ENCODE results near the gene MAMDC4. TPM values are rescaled to one million over a fixed set of nuclear protein-coding genes. Genes with fewer than 3 reads are reported as not detected.

The MAMDC4 gene
- total and polyA plus RNA-seq, 2 of the 13 experiments (the other 11 are each of a cell fraction or from before 2014, with no cell fraction given): 6.0 to 6.8 TPM

DNA sequence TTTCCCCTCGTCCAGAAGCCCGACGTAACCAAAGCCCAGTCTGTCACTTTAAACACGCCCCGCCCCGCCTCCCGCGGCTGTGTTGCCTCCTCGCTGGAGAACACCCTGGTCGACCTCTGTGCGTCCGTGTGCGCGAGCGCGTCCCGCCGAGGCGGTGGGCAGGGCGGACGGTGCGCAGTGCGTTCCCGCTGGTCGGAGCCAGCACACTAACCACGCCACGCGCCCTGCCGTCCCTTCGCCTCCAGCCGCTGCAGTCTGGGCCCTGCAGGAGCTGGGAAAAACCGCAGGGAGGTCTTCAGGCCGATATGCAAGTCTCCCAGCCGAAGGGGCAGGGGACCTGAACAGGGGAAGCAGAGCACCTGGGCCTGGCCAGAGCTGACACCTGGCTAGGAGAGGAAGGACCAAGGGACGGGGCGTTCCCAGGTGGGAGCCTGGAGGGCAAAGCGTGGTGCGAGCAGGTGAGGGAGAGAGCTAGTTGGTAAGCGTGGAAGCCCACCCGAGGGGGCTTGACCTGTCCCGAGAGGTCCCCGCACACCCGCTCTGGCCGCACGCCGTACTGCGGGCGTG is 4.2 kb upstream of the MAMDC4 start (continued):
- TF ChIP-seq ZNF772 (CRISPR knock-in tag; IDR thresholded peaks at IDR 0.05) (peak; percentile 79), ZSCAN22 (CRISPR knock-in tag; IDR thresholded peaks at IDR 0.05) (0 out of 2 replicates have a peak, but pooled peaks have one; percentile 6), HES4 (CRISPR knock-in tag; IDR thresholded peaks at IDR 0.05; ENCODE audit: borderline replicate concordance) (peak; percentile 89), ZNF282 (IDR thresholded peaks at IDR 0.05; ENCODE audit: partially characterized antibody) (no peak), ZNF441 (CRISPR knock-in tag; IDR thresholded peaks at IDR 0.05; ENCODE audit: borderline replicate concordance) (0 out of 2 replicates have a peak, but pooled peaks have one; percentile 27), FOXJ3 (CRISPR knock-in tag; IDR thresholded peaks at IDR 0.05; ENCODE audit: borderline replicate concordance) (no peak), FOXP1 (IDR thresholded peaks at IDR 0.05) (no peak), FOXP1 (CRISPR knock-in tag; IDR thresholded peaks at IDR 0.05) (no peak), ZNF737 (CRISPR knock-in tag; IDR thresholded peaks at IDR 0.05; ENCODE audit: borderline replicate concordance) (no peak), NR2C2 (CRISPR knock-in tag; IDR thresholded peaks at IDR 0.05; ENCODE audit: borderline replicate concordance) (peak; percentile 55; the same call in 1 of the 2 replicates), PPARG (CRISPR knock-in tag; conservative IDR thresholded peaks at IDR 0.05) (no peak), SYNCRIP (IDR thresholded peaks at IDR 0.05; ENCODE audit: insufficient read depth, low read depth, low read length) (no peak), FLYWCH1 (CRISPR knock-in tag; IDR thresholded peaks at IDR 0.05) (no peak), SIN3B (IDR thresholded peaks at IDR 0.05; ENCODE audit: low read length) (no peak), KLF11 (CRISPR knock-in tag; IDR thresholded peaks at IDR 0.05) (no peak), KLF6 (CRISPR knock-in tag; IDR thresholded peaks at IDR 0.05) (no peak), ASH2L (IDR thresholded peaks at IDR 0.05; ENCODE audit: insufficient read length, low read depth, low read length) (peak; percentile 18)
- TF ChIP-seq, protein P1, sequence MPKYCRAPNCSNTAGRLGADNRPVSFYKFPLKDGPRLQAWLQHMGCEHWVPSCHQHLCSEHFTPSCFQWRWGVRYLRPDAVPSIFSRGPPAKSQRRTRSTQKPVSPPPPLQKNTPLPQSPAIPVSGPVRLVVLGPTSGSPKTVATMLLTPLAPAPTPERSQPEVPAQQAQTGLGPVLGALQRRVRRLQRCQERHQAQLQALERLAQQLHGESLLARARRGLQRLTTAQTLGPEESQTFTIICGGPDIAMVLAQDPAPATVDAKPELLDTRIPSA (CRISPR knock-in tag; IDR thresholded peaks at IDR 0.05; ENCODE audit: borderline replicate concordance): peak; percentile 69; the same call in 1 of the 2 replicates
- TF ChIP-seq, protein P2, sequence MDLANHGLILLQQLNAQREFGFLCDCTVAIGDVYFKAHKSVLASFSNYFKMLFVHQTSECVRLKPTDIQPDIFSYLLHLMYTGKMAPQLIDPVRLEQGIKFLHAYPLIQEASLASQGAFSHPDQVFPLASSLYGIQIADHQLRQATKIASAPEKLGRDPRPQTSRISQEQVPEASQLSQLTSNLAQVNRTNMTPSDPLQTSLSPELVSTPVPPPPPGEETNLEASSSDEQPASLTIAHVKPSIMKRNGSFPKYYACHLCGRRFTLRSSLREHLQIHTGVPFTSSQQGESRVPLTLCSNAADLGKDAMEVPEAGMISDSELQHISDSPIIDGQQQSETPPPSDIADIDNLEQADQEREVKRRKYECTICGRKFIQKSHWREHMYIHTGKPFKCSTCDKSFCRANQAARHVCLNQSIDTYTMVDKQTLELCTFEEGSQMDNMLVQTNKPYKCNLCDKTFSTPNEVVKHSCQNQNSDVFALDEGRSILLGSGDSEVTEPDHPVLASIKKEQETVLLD (CRISPR knock-in tag; IDR thresholded peaks at IDR 0.05; ENCODE audit: low read depth): peak; percentile 38; the same call in 1 of the 2 replicates
- TF ChIP-seq, protein P3, sequence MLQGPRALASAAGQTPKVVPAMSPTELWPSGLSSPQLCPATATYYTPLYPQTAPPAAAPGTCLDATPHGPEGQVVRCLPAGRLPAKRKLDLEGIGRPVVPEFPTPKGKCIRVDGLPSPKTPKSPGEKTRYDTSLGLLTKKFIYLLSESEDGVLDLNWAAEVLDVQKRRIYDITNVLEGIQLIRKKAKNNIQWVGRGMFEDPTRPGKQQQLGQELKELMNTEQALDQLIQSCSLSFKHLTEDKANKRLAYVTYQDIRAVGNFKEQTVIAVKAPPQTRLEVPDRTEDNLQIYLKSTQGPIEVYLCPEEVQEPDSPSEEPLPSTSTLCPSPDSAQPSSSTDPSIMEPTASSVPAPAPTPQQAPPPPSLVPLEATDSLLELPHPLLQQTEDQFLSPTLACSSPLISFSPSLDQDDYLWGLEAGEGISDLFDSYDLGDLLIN (CRISPR knock-in tag; IDR thresholded peaks at IDR 0.05; ENCODE audit: borderline replicate concordance): peak; percentile 76; the same call in 1 of the 2 replicates
- TF ChIP-seq, protein P4, sequence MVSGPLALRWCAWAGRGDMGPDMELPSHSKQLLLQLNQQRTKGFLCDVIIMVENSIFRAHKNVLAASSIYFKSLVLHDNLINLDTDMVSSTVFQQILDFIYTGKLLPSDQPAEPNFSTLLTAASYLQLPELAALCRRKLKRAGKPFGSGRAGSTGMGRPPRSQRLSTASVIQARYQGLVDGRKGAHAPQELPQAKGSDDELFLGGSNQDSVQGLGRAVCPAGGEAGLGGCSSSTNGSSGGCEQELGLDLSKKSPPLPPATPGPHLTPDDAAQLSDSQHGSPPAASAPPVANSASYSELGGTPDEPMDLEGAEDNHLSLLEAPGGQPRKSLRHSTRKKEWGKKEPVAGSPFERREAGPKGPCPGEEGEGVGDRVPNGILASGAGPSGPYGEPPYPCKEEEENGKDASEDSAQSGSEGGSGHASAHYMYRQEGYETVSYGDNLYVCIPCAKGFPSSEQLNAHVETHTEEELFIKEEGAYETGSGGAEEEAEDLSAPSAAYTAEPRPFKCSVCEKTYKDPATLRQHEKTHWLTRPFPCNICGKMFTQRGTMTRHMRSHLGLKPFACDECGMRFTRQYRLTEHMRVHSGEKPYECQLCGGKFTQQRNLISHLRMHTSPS (CRISPR knock-in tag; IDR thresholded peaks at IDR 0.05; ENCODE audit: low read depth): no peak
- TF ChIP-seq, protein P5, sequence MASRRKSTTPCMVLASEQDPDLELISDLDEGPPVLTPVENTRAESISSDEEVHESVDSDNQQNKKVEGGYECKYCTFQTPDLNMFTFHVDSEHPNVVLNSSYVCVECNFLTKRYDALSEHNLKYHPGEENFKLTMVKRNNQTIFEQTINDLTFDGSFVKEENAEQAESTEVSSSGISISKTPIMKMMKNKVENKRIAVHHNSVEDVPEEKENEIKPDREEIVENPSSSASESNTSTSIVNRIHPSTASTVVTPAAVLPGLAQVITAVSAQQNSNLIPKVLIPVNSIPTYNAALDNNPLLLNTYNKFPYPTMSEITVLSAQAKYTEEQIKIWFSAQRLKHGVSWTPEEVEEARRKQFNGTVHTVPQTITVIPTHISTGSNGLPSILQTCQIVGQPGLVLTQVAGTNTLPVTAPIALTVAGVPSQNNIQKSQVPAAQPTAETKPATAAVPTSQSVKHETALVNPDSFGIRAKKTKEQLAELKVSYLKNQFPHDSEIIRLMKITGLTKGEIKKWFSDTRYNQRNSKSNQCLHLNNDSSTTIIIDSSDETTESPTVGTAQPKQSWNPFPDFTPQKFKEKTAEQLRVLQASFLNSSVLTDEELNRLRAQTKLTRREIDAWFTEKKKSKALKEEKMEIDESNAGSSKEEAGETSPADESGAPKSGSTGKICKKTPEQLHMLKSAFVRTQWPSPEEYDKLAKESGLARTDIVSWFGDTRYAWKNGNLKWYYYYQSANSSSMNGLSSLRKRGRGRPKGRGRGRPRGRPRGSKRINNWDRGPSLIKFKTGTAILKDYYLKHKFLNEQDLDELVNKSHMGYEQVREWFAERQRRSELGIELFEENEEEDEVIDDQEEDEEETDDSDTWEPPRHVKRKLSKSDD (CRISPR knock-in tag; IDR thresholded peaks at IDR 0.05; ENCODE audit: low read depth): peak; percentile 85; the same call in 1 of the 2 replicates
